Mesenchymal stem cell (in vitro differentiated cells and primary cell): Measurements from ENCODE around the gene INSYN2A.

Experiments used
- DNase-seq: peaks from one replicate; pipeline ENCODE4 v3.0.0-alpha.2; 2013
- H2AFZ ChIP-seq: one replicate; pipeline ENCODE4 v1.6.1; 2013; ENCODE audit warnings: low read depth, mild to moderate bottlenecking, control low read depth, inconsistent platforms, low read length, moderate library complexity
- H2AK5ac ChIP-seq: 2 replicates; pipeline ENCODE4 v1.6.1; 2013; ENCODE audit warnings: low read length, moderate library complexity, mild to moderate bottlenecking, inconsistent platforms; ENCODE audit not compliant: severe bottlenecking
- H2BK120ac ChIP-seq: one replicate; pipeline ENCODE4 v1.6.1; 2013; ENCODE audit warnings: low read depth, mild to moderate bottlenecking, inconsistent platforms, low read length, moderate library complexity
- H2BK12ac ChIP-seq, 2 experiments: one replicate each; pipeline ENCODE4 v1.6.1; 2013; ENCODE audit warnings: inconsistent platforms in 2 of 2, low read length in 2 of 2, mild to moderate bottlenecking in 2 of 2, moderate library complexity in 2 of 2, control low read depth in 1 of 2
- H2BK15ac ChIP-seq: one replicate; pipeline ENCODE4 v1.6.1; 2013; ENCODE audit warnings: mild to moderate bottlenecking, low read depth, inconsistent platforms; ENCODE audit not compliant: poor library complexity, severe bottlenecking
- H2BK5ac ChIP-seq: 2 replicates; pipeline ENCODE4 v1.6.1; 2013; ENCODE audit warnings: low read depth, mild to moderate bottlenecking, low read length, control low read depth, inconsistent platforms; ENCODE audit not compliant: poor library complexity, severe bottlenecking
- H3K14ac ChIP-seq, 2 experiments: one replicate each; pipeline ENCODE4 v1.6.1; 2013; ENCODE audit warnings: inconsistent platforms in 2 of 2, low read length in 2 of 2, control low read depth in 1 of 2, mild to moderate bottlenecking in 1 of 2, moderate library complexity in 1 of 2
- H3K18ac ChIP-seq, 2 experiments: one replicate each; pipeline ENCODE4 v1.6.1; 2013; ENCODE audit warnings: inconsistent platforms in 2 of 2, low read length in 2 of 2, control low read depth in 1 of 2, low read depth in 1 of 2, mild to moderate bottlenecking in 1 of 2
- H3K23ac ChIP-seq, 2 experiments: one replicate each; pipeline ENCODE4 v1.6.1; 2013; ENCODE audit warnings: inconsistent platforms in 2 of 2, low read length in 2 of 2, mild to moderate bottlenecking in 2 of 2, moderate library complexity in 2 of 2, control low read depth in 1 of 2
- H3K27ac ChIP-seq: 2 replicates; pipeline ENCODE4 v1.5.1; 2013; ENCODE audit warnings: mild to moderate bottlenecking, moderate library complexity, low read length, control low read depth, inconsistent platforms; ENCODE audit not compliant: poor library complexity, severe bottlenecking
- H3K27me3 ChIP-seq, 2 experiments: 2 replicates each; pipeline versions ENCODE4 v1.6.1 to v1.7.0; 2013; ENCODE audit warnings: low read length in 2 of 2, mild to moderate bottlenecking in 2 of 2, moderate library complexity in 2 of 2, control low read depth in 1 of 2, inconsistent platforms in 1 of 2; ENCODE audit not compliant: control insufficient read depth in 1 of 2, insufficient read depth in 1 of 2
- H3K36me3 ChIP-seq, 2 experiments: 2 replicates each; pipeline versions ENCODE4 v1.6.1 to v1.7.0; 2013; ENCODE audit warnings: low read length in 2 of 2, control low read depth in 1 of 2, inconsistent platforms in 1 of 2, low read depth in 1 of 2, mild to moderate bottlenecking in 1 of 2; ENCODE audit not compliant: insufficient read depth in 2 of 2, control insufficient read depth in 1 of 2
- H3K4ac ChIP-seq, 2 experiments: one replicate each; pipeline ENCODE4 v1.6.1; 2013; ENCODE audit warnings: inconsistent platforms in 2 of 2, low read length in 2 of 2, mild to moderate bottlenecking in 2 of 2, moderate library complexity in 2 of 2, control low read depth in 1 of 2, low read depth in 1 of 2
- H3K4me1 ChIP-seq: 2 replicates; pipeline ENCODE4 v1.6.1; 2013; ENCODE audit warnings: low read depth, low read length, control low read depth; ENCODE audit not compliant: control insufficient read depth, insufficient read depth
- H3K4me2 ChIP-seq: 2 replicates; pipeline ENCODE4 v1.6.1; 2013; ENCODE audit warnings: low read length, mild to moderate bottlenecking, inconsistent platforms; ENCODE audit not compliant: poor library complexity, severe bottlenecking
- H3K4me3 ChIP-seq, 2 experiments: 2 replicates each; pipeline versions ENCODE4 v1.5.1 to v1.7.0; 2013; ENCODE audit warnings: low read length in 2 of 2, mild to moderate bottlenecking in 2 of 2, control low read depth in 1 of 2, low read depth in 1 of 2; ENCODE audit not compliant: insufficient read depth in 1 of 2
- H3K79me1 ChIP-seq: replicated peaks from 2 replicates; pipeline ENCODE4 v1.6.1; 2013; ENCODE audit warnings: mild to moderate bottlenecking, control low read depth, low read length, inconsistent platforms; ENCODE audit not compliant: poor library complexity, severe bottlenecking
- H3K9ac ChIP-seq: 2 replicates; pipeline ENCODE4 v1.7.0; 2013; ENCODE audit warnings: mild to moderate bottlenecking, low read length, moderate library complexity
- H3K9me3 ChIP-seq: 2 replicates; pipeline ENCODE4 v1.7.0; 2013; ENCODE audit warnings: mild to moderate bottlenecking, low read length; ENCODE audit not compliant: control insufficient read depth
- H4K8ac ChIP-seq: one replicate; pipeline ENCODE4 v1.6.1; 2013; ENCODE audit warnings: inconsistent platforms, mild to moderate bottlenecking, low read length, moderate library complexity
- H4K91ac ChIP-seq: one replicate; pipeline ENCODE4 v1.6.1; 2013; ENCODE audit warnings: mild to moderate bottlenecking, low read length, inconsistent platforms
- WGBS: methylation state at CpG from one replicate; pipeline ENCODE4 v1.1.7; 2013; ENCODE audit warnings: mixed read lengths; 5-methylcytosine and 5-hydroxymethylcytosine counted together

Gene INSYN2A

DNA sequence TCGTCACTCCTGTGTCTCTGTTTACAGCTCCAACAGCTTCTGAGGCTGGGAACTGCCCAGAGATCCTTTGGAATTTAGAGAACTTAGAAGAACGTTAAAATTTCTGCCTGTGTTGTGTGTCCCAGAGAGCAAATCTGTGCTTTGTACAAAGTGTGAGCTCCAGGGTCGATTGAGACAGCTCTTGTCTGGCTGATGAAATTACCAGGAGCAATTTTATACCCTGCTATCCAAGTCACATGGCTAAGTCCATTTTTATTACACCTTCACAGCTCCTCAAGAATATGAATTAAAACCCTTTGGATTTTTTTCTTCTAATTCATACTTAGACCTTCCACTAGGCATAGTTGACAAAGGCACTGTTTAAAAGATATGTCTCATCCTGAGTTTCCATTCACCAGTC lies 46.5 kb upstream of the INSYN2A start:
- DNase-seq, result no peak
- Histone ChIP-seq H3K27ac (no peak overlapping the region), H3K36me3 (peaks cover 0 to 4% of the 10 kb centered on the region in 2 experiments), H2BK15ac (no peak overlapping the region), H3K9ac (no peak overlapping the region), H3K14ac (no peak overlapping the region), H3K18ac (no peak overlapping the region), H4K91ac (no peak overlapping the region), H3K9me3 (no peaks in the 10 kb centered on the region), H4K8ac (no peak overlapping the region), H3K79me1 (peaks cover 15% of the 10 kb centered on the region), H2BK5ac (no peak overlapping the region), H3K27me3 (no peaks in the 10 kb centered on the region), H3K4me1 (peaks cover 1% of the 10 kb centered on the region), H2BK120ac (no peak overlapping the region), H2AFZ (no peak overlapping the region), H2BK12ac (no peak overlapping the region), H3K4me3 (no peak overlapping the region), H3K4me2 (no peak overlapping the region), H3K4ac (no peak overlapping the region), H2AK5ac (no peak overlapping the region), H3K23ac (no peak overlapping the region)
- WGBS, result 71% methylated on average over 3 of the region's 3 CpGs

DNA sequence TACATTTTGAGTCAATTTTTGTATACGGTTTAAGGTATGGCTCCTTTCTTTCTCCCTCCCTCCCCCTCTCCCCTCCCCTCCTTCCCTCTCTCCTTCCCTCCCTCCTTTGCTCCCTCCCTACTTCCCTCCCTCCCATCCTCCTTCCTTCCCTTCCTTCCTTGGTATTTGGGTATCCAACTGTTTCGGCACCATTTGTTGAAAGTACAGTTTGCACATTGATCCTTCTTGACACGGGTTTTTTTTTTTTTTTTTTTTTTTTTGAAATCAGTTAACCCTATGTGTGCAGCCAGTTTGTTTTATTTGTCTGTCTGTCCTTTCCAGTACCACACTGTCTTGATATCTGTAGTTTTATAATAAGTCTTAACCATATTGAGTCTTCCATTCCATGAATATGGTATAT lies 39.9 kb upstream of the INSYN2A start:
- H3K18ac ChIP-seq, result no peak overlapping the region
- H3K9ac ChIP-seq, result no peak overlapping the region
- no peak overlapping the region for H3K14ac ChIP-seq
- H3K4ac ChIP-seq, result no peak overlapping the region
- peaks cover 1% of the 10 kb centered on the region for H3K4me1 ChIP-seq
- 100% methylated on average over 1 of the region's 3 CpGs for WGBS
- H2AK5ac ChIP-seq, result no peak overlapping the region
- no peak overlapping the region for H2BK15ac ChIP-seq
- no peaks in the 10 kb centered on the region for H3K9me3 ChIP-seq
- no peak for DNase-seq
- H2BK120ac ChIP-seq, result no peak overlapping the region
- H2AFZ ChIP-seq, result no peak overlapping the region
- no peak overlapping the region for H4K91ac ChIP-seq
- H4K8ac ChIP-seq, result no peak overlapping the region
- H3K4me2 ChIP-seq, result no peak overlapping the region
- no peak overlapping the region for H2BK5ac ChIP-seq
- H3K27ac ChIP-seq, result no peak overlapping the region
- no peak overlapping the region for H3K23ac ChIP-seq
- H3K4me3 ChIP-seq, result no peak overlapping the region
- H3K79me1 ChIP-seq, result peaks cover 9% of the 10 kb centered on the region
- no peaks in the 10 kb centered on the region for H3K27me3 ChIP-seq
- no peaks in the 10 kb centered on the region for H3K36me3 ChIP-seq
- H2BK12ac ChIP-seq, result no peak overlapping the region

DNA sequence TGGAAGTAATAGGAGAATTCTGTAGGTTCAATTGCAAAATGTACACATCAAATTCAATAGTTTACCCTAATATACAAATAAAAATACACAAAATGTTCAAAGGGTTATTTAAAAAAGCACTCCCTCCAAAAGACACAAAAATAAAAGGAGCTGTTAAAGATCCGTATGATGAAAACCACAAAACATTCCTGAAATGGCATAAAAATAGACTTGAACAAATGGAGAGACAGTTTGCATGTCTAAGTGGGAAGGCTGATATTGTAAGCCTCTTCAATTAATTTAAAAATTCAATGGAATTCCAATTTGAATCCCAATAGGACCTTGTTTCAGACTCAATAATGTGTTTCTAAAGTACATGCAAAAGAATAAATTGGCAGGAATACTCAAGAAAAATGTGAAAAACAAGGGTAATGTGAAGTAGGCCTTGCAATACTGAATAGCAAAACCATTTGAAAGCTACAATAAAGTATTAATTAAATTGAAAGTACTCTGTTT lies 38.0 kb upstream of the INSYN2A start:
- Histone ChIP-seq H2BK120ac (no peak overlapping the region), H3K27me3 (no peaks in the 10 kb centered on the region), H3K4ac (no peak overlapping the region), H3K9ac (no peak overlapping the region), H3K79me1 (peaks cover 9% of the 10 kb centered on the region), H3K9me3 (no peaks in the 10 kb centered on the region), H3K23ac (no peak overlapping the region), H2BK15ac (no peak overlapping the region), H3K27ac (no peak overlapping the region), H2BK12ac (no peak overlapping the region), H3K36me3 (no peaks in the 10 kb centered on the region), H3K18ac (no peak overlapping the region), H3K4me2 (no peak overlapping the region), H3K14ac (no peak overlapping the region), H3K4me3 (no peak overlapping the region), H4K8ac (no peak overlapping the region), H3K4me1 (peaks cover 1% of the 10 kb centered on the region), H2AK5ac (no peak overlapping the region), H2AFZ (no peak overlapping the region), H2BK5ac (no peak overlapping the region), H4K91ac (no peak overlapping the region)
- 80% methylated on average over 1 of the region's 1 CpG for WGBS
- no peak for DNase-seq

GRCh38 chr10:127228195-127228787 lies 31.9 kb upstream of the INSYN2A start:
- H3K9me3 ChIP-seq, result no peaks in the 10 kb centered on the region
- H2AFZ ChIP-seq, result no peak overlapping the region
- no peak overlapping the region for H3K4ac ChIP-seq
- no peak overlapping the region for H2AK5ac ChIP-seq
- H4K91ac ChIP-seq, result no peak overlapping the region
- H4K8ac ChIP-seq, result no peak overlapping the region
- WGBS, result 87% methylated on average over 11 of the region's 12 CpGs
- H3K23ac ChIP-seq, result no peak overlapping the region
- no peak overlapping the region for H3K4me3 ChIP-seq
- no peak overlapping the region for H3K9ac ChIP-seq
- no peaks in the 10 kb centered on the region for H3K4me1 ChIP-seq
- no peak overlapping the region for H3K18ac ChIP-seq
- no peak overlapping the region for H2BK5ac ChIP-seq
- H3K4me2 ChIP-seq, result no peak overlapping the region
- peaks cover 5 to 12% of the 10 kb centered on the region in 2 experiments for H3K36me3 ChIP-seq
- no peaks in the 10 kb centered on the region for H3K27me3 ChIP-seq
- no peak overlapping the region for H2BK15ac ChIP-seq
- no peak overlapping the region for H2BK120ac ChIP-seq
- H3K14ac ChIP-seq, result no peak overlapping the region
- no peak for DNase-seq
- H3K27ac ChIP-seq, result no peak overlapping the region
- no peak overlapping the region for H2BK12ac ChIP-seq
- peaks cover 3% of the 10 kb centered on the region for H3K79me1 ChIP-seq
